ENCODE measurements around the gene CCDC200. TPM values are rescaled to one million over a fixed set of nuclear protein-coding genes. Genes with fewer than 3 reads are reported as not detected.
"Not testable (repeated sequence)": the region's sequence is repeated elsewhere in the genome, so short reads cannot be mapped to it uniquely, and the experiment has no call there.

The CCDC200 gene
- total RNA-seq, result not detected

DNA sequence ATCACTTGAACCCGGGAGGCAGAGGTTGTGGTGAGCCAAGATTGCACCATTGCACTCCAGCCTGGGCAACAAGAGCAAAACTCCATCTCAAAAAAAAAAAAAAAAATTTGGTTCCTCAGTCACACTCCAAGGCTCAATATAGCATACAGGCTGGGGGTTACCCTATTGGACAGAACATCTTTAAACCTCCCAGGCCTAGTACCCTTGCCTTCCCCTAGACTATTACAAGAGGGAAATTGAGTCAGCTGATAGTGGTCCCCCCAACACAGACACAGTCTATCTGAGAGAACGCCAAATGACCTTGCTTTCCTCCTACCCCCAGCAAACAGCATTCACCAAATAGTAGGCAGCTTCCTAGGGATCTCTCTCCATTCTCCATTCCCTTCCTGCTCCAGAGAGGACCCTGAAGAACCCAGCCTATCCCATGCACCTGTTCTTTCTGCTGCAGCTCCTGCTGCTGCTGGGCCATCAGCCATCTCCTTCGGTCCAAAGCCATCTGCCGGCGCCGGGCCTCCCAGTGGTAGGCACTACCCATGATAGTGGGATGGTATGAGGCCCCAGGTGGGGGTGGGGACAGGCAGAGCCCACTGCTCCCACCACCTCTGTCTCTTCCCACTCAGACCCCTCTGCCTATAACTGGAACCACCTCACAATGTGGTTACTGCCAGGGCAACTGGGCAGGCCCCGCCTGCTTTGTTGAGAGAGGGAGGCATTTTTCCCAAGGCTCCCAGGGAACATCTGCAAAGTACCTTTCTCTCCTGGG is at the start of gene CCDC200:
Gene CCDC200 (minus strand): TSS at position 604 of the 763 bp plus-strand sequence. CDS start 69 bp downstream, at position 535.
- H3K4me3 Mint-ChIP-seq; POLR2A ChIA-PET; DNase-seq; H3K9me3 Mint-ChIP-seq (ENCODE audit: insufficient read depth); ATAC-seq; H3K27me3 Mint-ChIP-seq (ENCODE audit: low read depth); H3K4me1 Mint-ChIP-seq (ENCODE audit: low read depth); CTCF ChIA-PET; H3K27ac Mint-ChIP-seq: not testable (repeated sequence)
- H3K36me3 Mint-ChIP-seq (ENCODE audit: low read depth), result peaks cover 10% of the 10 kb centered on the region

DNA sequence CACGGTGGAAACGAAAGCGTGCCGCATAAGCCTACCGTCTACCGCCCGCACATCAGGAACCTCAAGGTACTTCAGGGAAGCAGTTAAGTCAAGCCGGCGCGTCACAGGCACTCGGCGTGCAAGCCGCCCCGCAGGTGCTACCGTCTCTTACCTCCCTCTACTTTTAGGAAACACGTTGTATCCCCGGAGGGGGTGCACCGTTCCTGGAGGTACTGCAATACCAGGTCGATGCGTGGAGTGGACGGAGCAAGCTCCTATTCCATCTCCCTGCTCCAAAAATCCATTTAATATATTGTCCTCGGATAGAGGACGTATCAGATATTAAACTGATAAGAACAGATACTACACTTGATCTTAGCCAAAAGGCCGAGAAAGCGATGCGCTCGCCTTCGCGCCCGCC is 44.5 kb upstream of the CCDC200 start:
- H3K27ac Mint-ChIP-seq; H3K36me3 Mint-ChIP-seq (ENCODE audit: low read depth); H3K4me3 Mint-ChIP-seq; CTCF ChIA-PET; H3K9me3 Mint-ChIP-seq (ENCODE audit: insufficient read depth); H3K4me1 Mint-ChIP-seq (ENCODE audit: low read depth); H3K27me3 Mint-ChIP-seq (ENCODE audit: low read depth); POLR2A ChIA-PET; DNase-seq: not testable (repeated sequence)
- peak; percentile 33 for ATAC-seq

DNA sequence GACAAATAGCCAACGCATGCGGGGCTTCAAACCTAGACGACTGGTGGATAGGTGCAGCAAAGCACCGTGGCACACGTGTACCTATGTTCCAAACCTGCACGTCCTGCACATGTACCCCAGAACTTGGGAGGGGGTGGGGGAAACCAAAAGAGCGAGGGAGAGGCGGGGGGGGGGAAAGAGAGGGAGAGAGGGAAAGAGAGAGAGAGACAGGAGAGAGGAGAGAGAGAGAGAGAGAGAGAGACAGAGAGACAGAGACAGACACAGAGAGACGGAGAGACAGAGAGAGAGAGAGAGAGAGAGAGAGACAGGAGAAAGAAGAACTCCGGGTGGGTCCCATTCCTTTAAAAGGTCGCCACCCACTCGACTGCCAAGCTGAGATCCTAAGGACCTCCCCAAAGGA is 44.1 kb upstream of the CCDC200 start:
- ATAC-seq; H3K4me3 Mint-ChIP-seq; POLR2A ChIA-PET; H3K9me3 Mint-ChIP-seq (ENCODE audit: insufficient read depth); CTCF ChIA-PET; H3K27me3 Mint-ChIP-seq (ENCODE audit: low read depth); H3K36me3 Mint-ChIP-seq (ENCODE audit: low read depth); H3K4me1 Mint-ChIP-seq (ENCODE audit: low read depth): not testable (repeated sequence)
- DNase-seq, result peak; percentile 18
- peak overlapping the region; percentile 79 for H3K27ac Mint-ChIP-seq

DNA sequence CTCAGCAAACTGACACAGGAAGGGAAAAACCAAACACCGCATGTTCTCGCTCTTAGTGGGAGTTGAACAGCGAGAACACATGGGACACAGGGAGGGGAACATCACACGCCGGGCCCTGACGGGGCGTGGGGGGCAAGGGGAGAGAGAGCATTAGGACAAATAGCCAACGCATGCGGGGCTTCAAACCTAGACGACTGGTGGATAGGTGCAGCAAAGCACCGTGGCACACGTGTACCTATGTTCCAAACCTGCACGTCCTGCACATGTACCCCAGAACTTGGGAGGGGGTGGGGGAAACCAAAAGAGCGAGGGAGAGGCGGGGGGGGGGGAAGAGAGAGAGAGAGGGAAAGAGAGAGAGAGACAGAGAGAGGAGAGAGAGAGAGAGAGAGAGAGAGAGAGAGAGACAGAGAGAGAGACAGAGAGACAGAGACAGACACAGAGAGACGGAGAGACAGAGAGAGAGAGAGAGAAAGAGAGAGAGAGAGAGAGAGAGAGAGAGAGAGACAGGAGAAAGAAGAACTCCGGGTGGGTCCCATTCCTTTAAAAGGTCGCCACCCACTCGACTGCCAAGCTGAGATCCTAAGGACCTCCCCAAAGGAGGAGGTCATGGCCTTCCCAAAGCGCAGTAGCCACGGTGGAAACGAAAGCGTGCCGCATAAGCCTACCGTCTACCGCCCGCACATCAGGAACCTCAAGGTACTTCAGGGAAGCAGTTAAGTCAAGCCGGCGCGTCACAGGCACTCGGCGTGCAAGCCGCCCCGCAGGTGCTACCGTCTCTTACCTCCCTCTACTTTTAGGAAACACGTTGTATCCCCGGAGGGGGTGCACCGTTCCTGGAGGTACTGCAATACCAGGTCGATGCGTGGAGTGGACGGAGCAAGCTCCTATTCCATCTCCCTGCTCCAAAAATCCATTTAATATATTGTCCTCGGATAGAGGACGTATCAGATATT is 42.4 kb upstream of the CCDC200 start:
- H3K4me3 Mint-ChIP-seq; H3K27me3 Mint-ChIP-seq (ENCODE audit: low read depth); H3K36me3 Mint-ChIP-seq (ENCODE audit: low read depth); DNase-seq; POLR2A ChIA-PET; H3K4me1 Mint-ChIP-seq (ENCODE audit: low read depth); H3K27ac Mint-ChIP-seq; H3K9me3 Mint-ChIP-seq (ENCODE audit: insufficient read depth); CTCF ChIA-PET: not testable (repeated sequence)
- peak; percentile 33 for ATAC-seq

DNA sequence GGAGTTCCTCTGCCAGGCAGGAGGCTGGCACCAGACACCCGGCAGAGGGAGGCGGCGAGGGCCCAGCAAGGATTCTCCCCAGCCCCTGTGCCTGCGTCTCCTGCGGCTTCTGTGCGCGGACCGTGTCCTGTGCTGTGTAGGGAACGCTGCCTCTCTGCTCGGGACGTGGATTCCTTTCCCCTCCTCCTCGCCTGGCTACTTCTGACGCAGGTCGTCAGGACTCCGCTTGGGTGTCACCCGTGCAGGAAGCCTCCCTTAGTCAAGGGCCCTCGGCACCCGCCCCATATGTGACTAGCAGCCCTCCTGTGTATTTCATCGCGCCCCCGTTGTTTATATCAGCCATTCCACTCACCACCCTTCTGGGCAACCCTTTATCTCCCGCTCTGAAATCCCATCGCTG is 18.0 kb upstream of the CCDC200 start:
- CTCF ChIA-PET; H3K4me3 Mint-ChIP-seq; H3K36me3 Mint-ChIP-seq (ENCODE audit: low read depth); H3K27ac Mint-ChIP-seq; DNase-seq; H3K9me3 Mint-ChIP-seq (ENCODE audit: insufficient read depth); POLR2A ChIA-PET; ATAC-seq; H3K4me1 Mint-ChIP-seq (ENCODE audit: low read depth); H3K27me3 Mint-ChIP-seq (ENCODE audit: low read depth): not testable (repeated sequence)

DNA sequence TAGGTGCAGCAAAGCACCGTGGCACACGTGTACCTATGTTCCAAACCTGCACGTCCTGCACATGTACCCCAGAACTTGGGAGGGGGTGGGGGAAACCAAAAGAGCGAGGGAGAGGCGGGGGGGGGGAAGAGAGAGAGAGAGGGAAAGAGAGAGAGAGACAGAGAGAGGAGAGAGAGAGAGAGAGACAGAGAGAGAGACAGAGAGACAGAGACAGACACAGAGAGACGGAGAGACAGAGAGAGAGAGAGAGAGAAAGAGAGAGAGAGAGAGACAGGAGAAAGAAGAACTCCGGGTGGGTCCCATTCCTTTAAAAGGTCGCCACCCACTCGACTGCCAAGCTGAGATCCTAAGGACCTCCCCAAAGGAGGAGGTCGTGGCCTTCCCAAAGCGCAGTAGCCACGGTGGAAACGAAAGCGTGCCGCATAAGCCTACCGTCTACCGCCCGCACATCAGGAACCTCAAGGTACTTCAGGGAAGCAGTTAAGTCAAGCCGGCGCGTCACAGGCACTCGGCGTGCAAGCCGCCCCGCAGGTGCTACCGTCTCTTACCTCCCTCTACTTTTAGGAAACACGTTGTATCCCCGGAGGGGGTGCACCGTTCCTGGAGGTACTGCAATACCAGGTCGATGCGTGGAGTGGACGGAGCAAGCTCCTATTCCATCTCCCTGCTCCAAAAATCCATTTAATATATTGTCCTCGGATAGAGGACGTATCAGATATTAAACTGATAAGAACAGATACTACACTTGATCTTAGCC is 12.4 kb upstream of the CCDC200 start:
- CTCF ChIA-PET; POLR2A ChIA-PET; H3K27me3 Mint-ChIP-seq (ENCODE audit: low read depth); H3K36me3 Mint-ChIP-seq (ENCODE audit: low read depth); H3K4me3 Mint-ChIP-seq; H3K9me3 Mint-ChIP-seq (ENCODE audit: insufficient read depth); H3K27ac Mint-ChIP-seq; H3K4me1 Mint-ChIP-seq (ENCODE audit: low read depth); DNase-seq: not testable (repeated sequence)
- peak; percentile 42 for ATAC-seq

DNA sequence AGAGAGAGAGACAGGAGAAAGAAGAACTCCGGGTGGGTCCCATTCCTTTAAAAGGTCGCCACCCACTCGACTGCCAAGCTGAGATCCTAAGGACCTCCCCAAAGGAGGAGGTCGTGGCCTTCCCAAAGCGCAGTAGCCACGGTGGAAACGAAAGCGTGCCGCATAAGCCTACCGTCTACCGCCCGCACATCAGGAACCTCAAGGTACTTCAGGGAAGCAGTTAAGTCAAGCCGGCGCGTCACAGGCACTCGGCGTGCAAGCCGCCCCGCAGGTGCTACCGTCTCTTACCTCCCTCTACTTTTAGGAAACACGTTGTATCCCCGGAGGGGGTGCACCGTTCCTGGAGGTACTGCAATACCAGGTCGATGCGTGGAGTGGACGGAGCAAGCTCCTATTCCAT is 11.2 kb upstream of the CCDC200 start:
- peak; percentile 42 for ATAC-seq
- H3K27ac Mint-ChIP-seq; H3K9me3 Mint-ChIP-seq (ENCODE audit: insufficient read depth); H3K4me3 Mint-ChIP-seq; DNase-seq; H3K36me3 Mint-ChIP-seq (ENCODE audit: low read depth); CTCF ChIA-PET; H3K4me1 Mint-ChIP-seq (ENCODE audit: low read depth); POLR2A ChIA-PET; H3K27me3 Mint-ChIP-seq (ENCODE audit: low read depth): not testable (repeated sequence)

DNA sequence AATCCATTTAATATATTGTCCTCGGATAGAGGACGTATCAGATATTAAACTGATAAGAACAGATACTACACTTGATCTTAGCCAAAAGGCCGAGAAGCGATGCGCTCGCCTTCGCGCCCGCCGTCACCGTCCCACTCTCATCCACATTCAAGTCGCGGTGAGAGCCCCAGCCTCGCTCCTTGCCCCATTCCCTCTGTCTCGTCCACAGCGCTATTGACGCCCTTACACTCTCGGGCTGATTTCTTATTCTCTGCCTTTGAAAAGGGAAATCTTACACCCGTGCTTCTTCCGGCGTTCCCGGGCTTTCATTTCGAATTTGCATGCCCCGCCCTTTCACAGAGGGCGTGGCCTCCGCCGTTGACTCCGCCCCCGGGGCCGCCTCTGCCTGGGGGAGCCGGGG is 5.5 kb upstream of the CCDC200 start, which contains the start of gene RNU2-1:
Gene RNU2-1 (minus strand): TSS at position 101 of the 400 bp plus-strand sequence.
- H3K4me3 Mint-ChIP-seq; H3K9me3 Mint-ChIP-seq (ENCODE audit: insufficient read depth); CTCF ChIA-PET; DNase-seq; POLR2A ChIA-PET; H3K36me3 Mint-ChIP-seq (ENCODE audit: low read depth); H3K27ac Mint-ChIP-seq; ATAC-seq; H3K27me3 Mint-ChIP-seq (ENCODE audit: low read depth); H3K4me1 Mint-ChIP-seq (ENCODE audit: low read depth): not testable (repeated sequence)

DNA sequence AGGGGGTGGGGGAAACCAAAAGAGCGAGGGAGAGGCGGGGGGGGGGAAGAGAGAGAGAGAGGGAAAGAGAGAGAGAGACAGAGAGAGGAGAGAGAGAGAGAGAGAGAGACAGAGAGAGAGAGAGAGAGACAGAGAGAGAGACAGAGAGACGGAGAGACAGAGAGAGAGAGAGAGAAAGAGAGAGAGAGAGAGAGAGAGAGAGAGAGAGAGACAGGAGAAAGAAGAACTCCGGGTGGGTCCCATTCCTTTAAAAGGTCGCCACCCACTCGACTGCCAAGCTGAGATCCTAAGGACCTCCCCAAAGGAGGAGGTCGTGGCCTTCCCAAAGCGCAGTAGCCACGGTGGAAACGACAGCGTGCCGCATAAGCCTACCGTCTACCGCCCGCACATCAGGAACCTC is 4.8 kb upstream of the CCDC200 start:
- CTCF ChIA-PET, H3K4me3 Mint-ChIP-seq, POLR2A ChIA-PET: not testable (repeated sequence)

DNA sequence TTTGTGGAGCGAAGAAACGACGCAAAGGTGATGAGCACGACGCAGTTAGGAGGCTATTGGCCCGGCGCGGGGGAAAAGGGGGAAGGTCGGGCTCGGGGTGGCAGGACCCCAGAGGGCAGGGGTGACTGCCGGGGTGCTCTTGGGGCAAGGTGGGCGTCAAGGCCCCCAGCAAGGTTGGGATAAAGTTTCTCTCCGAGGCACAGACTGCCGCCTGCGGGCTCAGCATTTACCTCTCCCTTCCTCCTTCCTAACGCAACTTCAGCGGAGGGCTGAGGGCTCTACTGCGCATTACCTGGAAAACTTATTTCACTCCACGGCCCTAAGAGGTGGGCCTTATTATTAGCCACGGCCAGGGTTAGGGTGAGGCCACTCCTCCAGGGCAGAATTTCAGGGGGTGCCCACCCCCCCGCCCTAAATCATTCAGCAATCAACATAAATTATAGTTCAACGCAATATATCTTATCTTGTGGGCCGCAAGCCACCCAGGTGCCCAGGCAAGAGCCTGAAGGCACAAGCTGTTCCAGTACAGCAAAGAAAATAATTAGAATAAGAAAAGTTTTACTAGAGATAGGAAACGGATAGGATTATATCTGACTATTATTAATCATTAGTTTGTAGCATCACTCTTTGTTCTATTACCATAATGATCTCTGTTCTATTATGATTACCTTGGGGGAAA is 3.7 kb upstream of the CCDC200 start:
- DNase-seq, result peak; percentile 45
- H3K4me3 Mint-ChIP-seq; H3K36me3 Mint-ChIP-seq (ENCODE audit: low read depth); H3K9me3 Mint-ChIP-seq (ENCODE audit: insufficient read depth); H3K4me1 Mint-ChIP-seq (ENCODE audit: low read depth); POLR2A ChIA-PET; CTCF ChIA-PET; H3K27me3 Mint-ChIP-seq (ENCODE audit: low read depth); H3K27ac Mint-ChIP-seq; ATAC-seq: not testable (repeated sequence)

More for the DNA sequence above, 4.8 kb upstream of the CCDC200 start:
- not testable (repeated sequence) for H3K4me1 Mint-ChIP-seq (ENCODE audit: low read depth); H3K27me3 Mint-ChIP-seq (ENCODE audit: low read depth); H3K9me3 Mint-ChIP-seq (ENCODE audit: insufficient read depth); H3K27ac Mint-ChIP-seq; ATAC-seq; H3K36me3 Mint-ChIP-seq (ENCODE audit: low read depth); DNase-seq

DNA sequence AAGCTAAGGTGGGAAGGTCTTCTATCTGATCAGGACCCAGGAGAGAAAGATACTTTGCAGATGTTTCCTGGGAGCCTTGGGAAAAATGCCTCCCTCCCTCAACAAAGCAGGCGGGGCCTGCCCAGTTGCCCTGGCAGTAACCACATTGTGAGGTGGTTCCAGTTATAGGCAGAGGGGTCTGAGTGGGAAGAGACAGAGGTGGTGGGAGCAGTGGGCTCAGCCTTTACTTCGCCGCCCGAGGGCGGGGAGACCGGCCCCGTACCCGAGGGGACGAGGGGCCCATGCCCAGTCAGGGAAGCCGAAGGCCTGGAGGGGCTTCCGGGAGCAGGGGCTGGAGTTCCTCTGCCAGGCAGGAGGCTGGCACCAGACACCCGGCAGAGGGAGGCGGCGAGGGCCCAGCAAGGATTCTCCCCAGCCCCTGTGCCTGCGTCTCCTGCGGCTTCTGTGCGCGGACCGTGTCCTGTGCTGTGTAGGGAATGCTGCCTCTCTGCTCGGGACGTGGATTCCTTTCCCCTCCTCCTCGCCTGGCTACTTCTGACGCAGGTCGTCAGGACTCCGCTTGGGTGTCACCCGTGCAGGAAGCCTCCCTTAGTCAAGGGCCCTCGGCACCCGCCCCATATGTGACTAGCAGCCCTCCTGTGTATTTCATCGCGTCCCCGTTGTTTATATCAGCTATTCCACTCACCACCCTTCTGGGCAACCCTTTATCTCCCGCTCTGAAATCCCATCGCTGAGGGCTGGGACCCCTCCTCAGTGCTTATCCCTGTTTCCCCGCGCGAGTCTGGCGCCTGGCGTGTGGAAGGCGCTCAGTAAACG is 3.0 kb upstream of the CCDC200 start:
- H3K27me3 Mint-ChIP-seq (ENCODE audit: low read depth); H3K27ac Mint-ChIP-seq: not testable (repeated sequence)

More for the DNA sequence above, 3.0 kb upstream of the CCDC200 start:
- DNase-seq; POLR2A ChIA-PET; H3K4me3 Mint-ChIP-seq; H3K36me3 Mint-ChIP-seq (ENCODE audit: low read depth); CTCF ChIA-PET; H3K4me1 Mint-ChIP-seq (ENCODE audit: low read depth); H3K9me3 Mint-ChIP-seq (ENCODE audit: insufficient read depth); ATAC-seq: not testable (repeated sequence)
